ENCODE results near the gene ABHD6.

GRCh38 chr3:58197588-58197987 is 40.0 kb upstream of the ABHD6 start:
- TF ChIP-seq RAD21 (conservative IDR thresholded peaks at IDR 0.05): no peak
- TF ChIP-seq CTCF (IDR thresholded peaks at IDR 0.05; ENCODE audit: poor library complexity, severe bottlenecking): no peak
- no peak for TF ChIP-seq EZH2 (IDR thresholded peaks at IDR 0.05; ENCODE audit: borderline replicate concordance, insufficient read depth, low read length, poor library complexity, severe bottlenecking)
- TF ChIP-seq TAF1 (IDR thresholded peaks at IDR 0.05; ENCODE audit: low read depth): no peak
- TF ChIP-seq POLR2AphosphoS5 (IDR thresholded peaks at IDR 0.05): no peak
- TF ChIP-seq EP300 (conservative IDR thresholded peaks at IDR 0.05; ENCODE audit: poor library complexity, severe bottlenecking): no peak

Data from neural cell (in vitro differentiated cells).